Measurements from ENCODE around the gene PSMB5. TPM values are rescaled to one million over a fixed set of nuclear protein-coding genes. Genes with fewer than 3 reads are reported as not detected.
A peak's percentile ranks its signal among the peaks of the same experiment; 100 is the strongest.

Gene PSMB5
- total and polyA plus RNA-seq, 2 of the 13 experiments (the other 11 are each of a cell fraction or from before 2014, with no cell fraction given), result 705 to 871 TPM

- TF ChIP-seq, protein P1, sequence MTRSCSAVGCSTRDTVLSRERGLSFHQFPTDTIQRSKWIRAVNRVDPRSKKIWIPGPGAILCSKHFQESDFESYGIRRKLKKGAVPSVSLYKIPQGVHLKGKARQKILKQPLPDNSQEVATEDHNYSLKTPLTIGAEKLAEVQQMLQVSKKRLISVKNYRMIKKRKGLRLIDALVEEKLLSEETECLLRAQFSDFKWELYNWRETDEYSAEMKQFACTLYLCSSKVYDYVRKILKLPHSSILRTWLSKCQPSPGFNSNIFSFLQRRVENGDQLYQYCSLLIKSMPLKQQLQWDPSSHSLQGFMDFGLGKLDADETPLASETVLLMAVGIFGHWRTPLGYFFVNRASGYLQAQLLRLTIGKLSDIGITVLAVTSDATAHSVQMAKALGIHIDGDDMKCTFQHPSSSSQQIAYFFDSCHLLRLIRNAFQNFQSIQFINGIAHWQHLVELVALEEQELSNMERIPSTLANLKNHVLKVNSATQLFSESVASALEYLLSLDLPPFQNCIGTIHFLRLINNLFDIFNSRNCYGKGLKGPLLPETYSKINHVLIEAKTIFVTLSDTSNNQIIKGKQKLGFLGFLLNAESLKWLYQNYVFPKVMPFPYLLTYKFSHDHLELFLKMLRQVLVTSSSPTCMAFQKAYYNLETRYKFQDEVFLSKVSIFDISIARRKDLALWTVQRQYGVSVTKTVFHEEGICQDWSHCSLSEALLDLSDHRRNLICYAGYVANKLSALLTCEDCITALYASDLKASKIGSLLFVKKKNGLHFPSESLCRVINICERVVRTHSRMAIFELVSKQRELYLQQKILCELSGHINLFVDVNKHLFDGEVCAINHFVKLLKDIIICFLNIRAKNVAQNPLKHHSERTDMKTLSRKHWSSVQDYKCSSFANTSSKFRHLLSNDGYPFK (CRISPR knock-in tag; IDR thresholded peaks at IDR 0.05; ENCODE audit: borderline replicate concordance), result peak; percentile 54; the same call in 1 of the 2 replicates
- TF ChIP-seq CBX5 (CRISPR knock-in tag; IDR thresholded peaks at IDR 0.05; ENCODE audit: borderline replicate concordance) (0 out of 2 replicates have a peak, but pooled peaks have one; percentile 48), KMT2B (CRISPR knock-in tag; IDR thresholded peaks at IDR 0.05) (0 out of 2 replicates have a peak, but pooled peaks have one; percentile 22), XBP1 (CRISPR knock-in tag; IDR thresholded peaks at IDR 0.05) (no peak), DNMT1 (CRISPR knock-in tag; IDR thresholded peaks at IDR 0.05) (0 out of 2 replicates have a peak, but pooled peaks have one; percentile 60), ZMAT3 (CRISPR knock-in tag; conservative IDR thresholded peaks at IDR 0.05) (0 out of 2 replicates have a peak, but pooled peaks have one; percentile 36), ZNF720 (CRISPR knock-in tag; IDR thresholded peaks at IDR 0.05) (no peak), ZNF577 (CRISPR knock-in tag; IDR thresholded peaks at IDR 0.05; ENCODE audit: borderline replicate concordance, low read depth) (0 out of 2 replicates have a peak, but pooled peaks have one; percentile 29), IRF2 (CRISPR knock-in tag; IDR thresholded peaks at IDR 0.05) (0 out of 2 replicates have a peak, but pooled peaks have one; percentile 42), JUND (CRISPR knock-in tag; IDR thresholded peaks at IDR 0.05) (no peak), ERF (CRISPR knock-in tag; IDR thresholded peaks at IDR 0.05) (0 out of 2 replicates have a peak, but pooled peaks have one; percentile 30), ESRRA (CRISPR knock-in tag; IDR thresholded peaks at IDR 0.05; ENCODE audit: low read depth) (0 out of 2 replicates have a peak, but pooled peaks have one; percentile 31), DRAP1 (CRISPR knock-in tag; IDR thresholded peaks at IDR 0.05) (peak; percentile 22; the same call in 1 of the 2 replicates), IKZF5 (CRISPR knock-in tag; IDR thresholded peaks at IDR 0.05) (peak; percentile 51; the same call in 1 of the 2 replicates), RBAK (CRISPR knock-in tag; IDR thresholded peaks at IDR 0.05) (no peak), ETV5 (CRISPR knock-in tag; IDR thresholded peaks at IDR 0.05; ENCODE audit: borderline replicate concordance) (peak; percentile 42), BCL6 (CRISPR knock-in tag; IDR thresholded peaks at IDR 0.05) (0 out of 2 replicates have a peak, but pooled peaks have one; percentile 7), ZNF430 (CRISPR knock-in tag; IDR thresholded peaks at IDR 0.05) (0 out of 2 replicates have a peak, but pooled peaks have one; percentile 42), TERF1 (CRISPR knock-in tag; IDR thresholded peaks at IDR 0.05) (no peak)
- TF ChIP-seq, protein P2, sequence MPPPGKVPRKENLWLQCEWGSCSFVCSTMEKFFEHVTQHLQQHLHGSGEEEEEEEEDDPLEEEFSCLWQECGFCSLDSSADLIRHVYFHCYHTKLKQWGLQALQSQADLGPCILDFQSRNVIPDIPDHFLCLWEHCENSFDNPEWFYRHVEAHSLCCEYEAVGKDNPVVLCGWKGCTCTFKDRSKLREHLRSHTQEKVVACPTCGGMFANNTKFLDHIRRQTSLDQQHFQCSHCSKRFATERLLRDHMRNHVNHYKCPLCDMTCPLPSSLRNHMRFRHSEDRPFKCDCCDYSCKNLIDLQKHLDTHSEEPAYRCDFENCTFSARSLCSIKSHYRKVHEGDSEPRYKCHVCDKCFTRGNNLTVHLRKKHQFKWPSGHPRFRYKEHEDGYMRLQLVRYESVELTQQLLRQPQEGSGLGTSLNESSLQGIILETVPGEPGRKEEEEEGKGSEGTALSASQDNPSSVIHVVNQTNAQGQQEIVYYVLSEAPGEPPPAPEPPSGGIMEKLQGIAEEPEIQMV (CRISPR knock-in tag; IDR thresholded peaks at IDR 0.05; ENCODE audit: low read depth), result peak; percentile 55; the same call in 1 of the 2 replicates
- TF ChIP-seq, protein P3, sequence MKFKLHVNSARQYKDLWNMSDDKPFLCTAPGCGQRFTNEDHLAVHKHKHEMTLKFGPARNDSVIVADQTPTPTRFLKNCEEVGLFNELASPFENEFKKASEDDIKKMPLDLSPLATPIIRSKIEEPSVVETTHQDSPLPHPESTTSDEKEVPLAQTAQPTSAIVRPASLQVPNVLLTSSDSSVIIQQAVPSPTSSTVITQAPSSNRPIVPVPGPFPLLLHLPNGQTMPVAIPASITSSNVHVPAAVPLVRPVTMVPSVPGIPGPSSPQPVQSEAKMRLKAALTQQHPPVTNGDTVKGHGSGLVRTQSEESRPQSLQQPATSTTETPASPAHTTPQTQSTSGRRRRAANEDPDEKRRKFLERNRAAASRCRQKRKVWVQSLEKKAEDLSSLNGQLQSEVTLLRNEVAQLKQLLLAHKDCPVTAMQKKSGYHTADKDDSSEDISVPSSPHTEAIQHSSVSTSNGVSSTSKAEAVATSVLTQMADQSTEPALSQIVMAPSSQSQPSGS (CRISPR knock-in tag; IDR thresholded peaks at IDR 0.05), result 0 out of 2 replicates have a peak, but pooled peaks have one; percentile 41
Observed at GRCh38 chr14:22994762-22995275, 39.9 kb downstream of the PSMB5 start (continued).
